GM10248 (cell line): ENCODE measurements around the gene ERO1B.

Experiments used
- CTCF ChIA-PET: fragments of 300-600 bp; sonication (Branson Sonifier 250); formaldehyde crosslinking; extraction: SDS; loops from one replicate; lab custom pipeline; 2021; ENCODE audit warnings: antibody characterized with exemption; lab: Yijun Ruan, JAX
- POLR2A ChIA-PET: fragments of 350-650 bp; sonication (Branson Sonifier 250); formaldehyde crosslinking; extraction: SDS; loops from one replicate; lab custom pipeline; 2020; ENCODE audit warnings: antibody characterized with exemption; lab: Yijun Ruan, JAX
- DNase-seq: peaks from one replicate; pipeline ENCODE4 v3.0.0; 2012; ENCODE audit errors: extremely low spot score
- CTCF ChIP-seq: IDR thresholded peaks from 2 replicates; pipeline ENCODE4 v1.5.1; 2012; ENCODE audit warnings: mild to moderate bottlenecking, low read depth; ENCODE audit errors: extremely low read depth, missing control alignments, control extremely low read depth

The ERO1B gene

DNA sequence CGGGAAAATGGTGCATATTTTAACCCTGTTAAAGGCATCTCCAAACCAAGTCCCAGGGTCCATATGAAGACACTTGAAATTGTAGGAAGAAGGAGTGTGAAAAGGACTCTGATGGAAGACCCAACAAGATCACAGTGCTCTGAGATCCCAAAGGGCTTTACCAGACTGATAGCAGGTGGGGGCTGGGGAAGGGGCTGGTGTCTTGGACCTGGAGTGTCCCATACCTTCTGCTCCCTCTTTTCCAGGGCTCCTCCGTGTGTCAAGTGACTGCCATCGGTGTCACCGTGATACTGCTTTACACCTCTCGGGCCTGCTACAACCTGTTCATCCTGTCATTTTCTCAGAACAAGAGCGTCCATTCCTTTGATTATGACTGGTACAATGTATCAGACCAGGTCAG is 102.1 kb downstream of the ERO1B start:
- ChIA-PET CTCF (no interaction called here), POLR2A (no interaction called here)
- TF ChIP-seq CTCF: no peak
- DNase-seq: no peak

DNA sequence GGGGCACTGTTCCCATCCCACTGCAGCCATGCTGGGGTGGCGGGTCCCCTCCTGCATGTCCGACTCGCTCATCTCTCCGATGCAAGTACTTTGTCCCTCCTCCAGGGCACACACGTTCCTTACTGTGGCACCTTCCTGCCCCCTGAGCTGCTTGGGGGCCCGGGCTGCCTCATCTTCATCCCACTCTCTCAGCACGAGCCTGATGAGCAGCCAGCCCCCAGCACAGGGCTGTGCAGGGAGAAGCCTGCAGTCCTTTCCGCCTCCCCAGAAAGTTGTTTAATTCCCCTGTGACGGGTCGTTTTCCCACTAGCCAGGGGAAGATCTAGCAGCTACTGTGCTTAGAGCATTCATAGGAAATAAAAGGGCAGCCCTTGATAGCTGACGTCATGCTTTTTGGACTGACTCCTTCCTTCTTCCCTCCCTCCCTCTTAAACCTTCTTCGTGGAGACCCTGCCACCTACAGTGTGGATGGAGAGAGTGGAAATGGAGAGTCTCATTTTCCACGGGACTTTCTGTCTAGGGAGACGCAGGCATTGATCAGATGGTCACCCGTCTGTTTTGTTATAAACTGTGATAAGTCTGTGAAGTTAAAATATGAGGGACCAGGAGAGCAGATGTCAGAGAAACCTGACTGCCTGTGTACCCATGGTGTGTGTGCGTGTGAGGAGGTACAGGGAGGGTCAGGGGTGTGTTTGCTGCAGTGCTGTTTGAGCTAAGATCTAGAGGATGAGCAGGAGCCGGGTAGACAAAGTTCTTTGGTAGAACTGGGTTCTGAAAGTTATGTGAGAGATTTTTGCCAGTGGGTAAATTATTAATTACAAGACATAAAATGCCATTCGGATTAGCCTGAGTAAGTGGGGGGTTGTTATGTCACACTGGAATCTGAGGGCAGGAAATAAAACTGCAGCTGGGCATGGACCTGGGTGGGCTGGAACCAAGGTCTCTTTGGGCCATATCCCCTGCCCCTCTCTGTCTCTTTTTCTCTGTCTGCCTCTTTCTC is 105.1 kb downstream of the ERO1B start:
- ChIA-PET CTCF (interaction anchor here (0.6 to 1.4 kb wide), 5 partner anchors 10 to 74 kb away, joined by 3 read pairs; no protein-coding TSS in a partner anchor), POLR2A (interaction anchor here (0.6 kb wide), 1 partner anchor 66 kb away, joined by 5 read pairs; no protein-coding TSS in a partner anchor)
- DNase-seq: no peak
- no peak for TF ChIP-seq CTCF

DNA sequence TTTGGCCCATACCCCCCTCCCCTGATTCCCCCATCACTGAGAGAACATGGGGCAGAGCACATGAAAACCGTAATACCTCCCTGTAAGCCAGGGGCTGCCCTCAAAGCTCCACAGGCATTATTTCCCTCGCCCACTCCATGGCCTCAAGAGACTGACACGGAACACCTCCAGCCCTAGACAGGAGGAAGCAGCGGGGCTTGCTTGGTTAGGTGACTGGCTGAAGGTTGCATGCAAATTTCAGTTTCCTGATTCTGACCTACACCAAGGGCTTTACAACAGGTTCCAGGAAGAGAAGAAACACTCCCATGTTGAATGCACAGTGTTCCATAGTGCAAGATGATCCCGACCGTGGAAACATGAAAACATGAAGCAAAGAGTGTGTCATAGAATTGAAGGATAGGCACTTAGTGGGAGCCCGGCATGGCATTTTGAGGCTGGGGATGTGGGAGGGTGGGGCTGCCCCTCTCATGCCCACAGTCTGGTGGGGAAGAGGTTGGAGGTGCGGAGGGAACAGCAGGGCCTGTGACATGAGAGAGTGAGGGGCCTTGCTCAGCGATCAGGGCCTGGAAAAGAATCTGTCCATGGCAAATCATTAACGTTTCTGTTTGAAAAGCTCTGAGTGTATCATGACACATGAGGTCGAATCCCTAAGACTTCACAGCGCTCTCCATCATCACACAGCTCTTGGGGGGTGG is 106.0 kb downstream of the ERO1B start:
- CTCF ChIA-PET: interaction anchor here (0.9 to 1.4 kb wide), 2 partner anchors 9 to 73 kb away, joined by 3 read pairs; no protein-coding TSS in a partner anchor
- DNase-seq: peak; percentile 57
- POLR2A ChIA-PET: interaction anchor here (0.6 kb wide), 1 partner anchor 65 kb away, joined by 5 read pairs; no protein-coding TSS in a partner anchor
- no peak for TF ChIP-seq CTCF

GRCh38 chr1:236173174-236173767 is 108.5 kb downstream of the ERO1B start:
- ChIA-PET POLR2A (no interaction called here), CTCF (interaction anchor here (1.5 kb wide), 1 partner anchor 14 kb away, joined by 3 read pairs; no protein-coding TSS in a partner anchor)
- no peak for DNase-seq
- no peak for TF ChIP-seq CTCF

DNA sequence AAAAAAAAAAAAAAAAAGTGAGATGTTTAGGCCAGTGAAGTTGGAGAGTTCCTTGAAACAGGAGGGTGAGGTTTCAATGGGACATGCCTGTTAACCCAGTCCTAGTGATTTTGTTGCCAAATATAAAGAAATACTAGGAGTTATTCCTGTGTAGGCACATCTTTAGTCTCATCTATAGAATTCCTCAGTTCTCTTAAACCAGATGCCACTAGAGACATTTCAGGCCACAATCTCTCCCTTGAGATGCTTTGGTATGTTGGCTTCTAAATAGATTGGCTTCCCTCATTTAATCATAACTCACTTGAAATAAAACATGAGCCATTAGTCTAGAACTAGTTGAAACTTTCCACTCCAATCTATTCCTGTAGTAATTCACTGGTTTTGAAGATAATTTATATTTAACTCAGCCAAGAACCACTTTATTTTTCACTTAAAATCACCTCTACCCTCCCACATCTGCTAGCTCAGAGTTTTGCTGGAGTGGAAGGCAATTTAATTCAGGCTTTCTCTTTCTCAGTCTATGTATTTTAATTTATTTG is 109.6 kb downstream of the ERO1B start:
- no peak for TF ChIP-seq CTCF
- ChIA-PET POLR2A (no interaction called here), CTCF (interaction anchor here (1.5 kb wide), 1 partner anchor 13 kb away, joined by 3 read pairs; no protein-coding TSS in a partner anchor)
- no peak for DNase-seq
